Small intestine (tissue), 7 donors: ENCODE results near the gene POLR3GL. TPM values are rescaled to one million over a fixed set of nuclear protein-coding genes. Genes with fewer than 3 reads are reported as not detected.

Experiments
- DNase-seq, 2 donors: peaks; one replicate each; pipeline versions ENCODE4 v3.0.0 to v3.0.0-alpha.2; 2013
- FAIRE-seq: peaks from 2 replicates; lab custom pipeline; 2012; peaks lifted over from hg19 to GRCh38; lab: Jason Lieb, UNC
- H3K27ac ChIP-seq, 3 donors: one replicate each; pipeline ENCODE4 v1.5.1; 2013; ENCODE audit warnings: low read length in 2 of 3, mild to moderate bottlenecking in 2 of 3, control low read depth in 1 of 3, inconsistent platforms in 1 of 3, low read depth in 1 of 3, moderate library complexity in 1 of 3
- H3K27me3 ChIP-seq, 3 donors: one replicate each; pipeline ENCODE4 v1.6.1; 2013; ENCODE audit warnings: low read length in 3 of 3, inconsistent platforms in 1 of 3; ENCODE audit not compliant: control insufficient read depth in 3 of 3, insufficient read depth in 3 of 3
- H3K36me3 ChIP-seq, 3 donors: one replicate each; pipeline ENCODE4 v1.6.1; 2013; ENCODE audit warnings: low read length in 3 of 3, inconsistent platforms in 1 of 3, low read depth in 1 of 3, mild to moderate bottlenecking in 1 of 3, moderate library complexity in 1 of 3; ENCODE audit not compliant: control insufficient read depth in 3 of 3, insufficient read depth in 2 of 3
- H3K4me1 ChIP-seq, 3 donors: one replicate each; pipeline ENCODE4 v1.6.1; 2013; ENCODE audit warnings: low read length in 2 of 3, inconsistent platforms in 1 of 3, low read depth in 1 of 3, mild to moderate bottlenecking in 1 of 3, moderate library complexity in 1 of 3; ENCODE audit not compliant: control insufficient read depth in 3 of 3, insufficient read depth in 2 of 3
- H3K4me3 ChIP-seq, 3 donors: one replicate each; pipeline ENCODE4 v1.5.1; 2013; ENCODE audit warnings: low read length in 3 of 3, control low read depth in 1 of 3, inconsistent platforms in 1 of 3, low read depth in 1 of 3, mild to moderate bottlenecking in 1 of 3, moderate library complexity in 1 of 3
- H3K9me3 ChIP-seq, 2 donors: one replicate each; pipeline ENCODE4 v1.6.1; 2013; ENCODE audit warnings: low read depth in 1 of 2, low read length in 1 of 2; ENCODE audit not compliant: control insufficient read depth in 2 of 2, insufficient read depth in 1 of 2
- WGBS, 3 donors: extraction: QIAGEN DNeasy Blood & Tissue Kit; methylation state at CpG; one replicate each; pipeline ENCODE4 v1.1.7; 2013; 5-methylcytosine and 5-hydroxymethylcytosine counted together
- polyA plus RNA-seq, 4 donors: library from polyadenylated mRNA; stranded (reverse) in 3 of 4; unstranded in 1 of 4; fragments of 200-250 nt in 3 of 4; fragments of 120-200 nt in 1 of 4; gene quantifications; one replicate each; pipeline versions ENCODE4 v1.2.1 to v1.2.3, GENCODE V29; 2013
- donor health status: healthy with polysubstance abuse.
- donor health status: control.
- donor health status: control.
- donor health status: Bipolar disorder and iron deficiency.
- donor health status: healthy.

POLR3GL gene
- polyA plus RNA-seq, 4 donors, result 28.2 to 37.3 (median 33.8) TPM

DNA sequence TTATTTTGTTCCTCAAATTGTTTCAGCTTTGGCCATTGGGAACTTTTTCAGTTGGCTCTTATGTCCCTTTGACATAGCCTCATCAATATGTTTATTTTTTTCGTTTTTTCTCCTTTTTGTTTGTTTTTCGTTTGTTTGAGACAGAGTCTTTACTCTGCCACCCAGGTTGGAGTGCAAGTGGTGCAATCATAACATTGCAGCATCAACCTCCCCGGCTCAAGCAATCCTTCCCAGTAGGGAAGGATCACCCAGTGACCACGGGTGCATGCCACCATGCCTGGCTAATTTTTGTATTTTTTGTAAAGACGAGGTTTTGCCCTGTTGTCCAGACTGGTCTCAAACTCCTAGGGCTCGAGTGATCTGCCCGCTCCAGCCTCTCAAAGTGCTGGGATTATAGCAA, 8.1 kb downstream of the POLR3GL start:
- Histone ChIP-seq H3K9me3 (peaks cover 0 to under 1% of the 10 kb centered on the region in 2 donors), H3K36me3 (no peaks in the 10 kb centered on the region), H3K27me3 (no peaks in the 10 kb centered on the region), H3K4me1 (peaks cover 0 to under 1% (median 0%) of the 10 kb centered on the region in 3 donors), H3K4me3 (no peak overlapping the region), H3K27ac (no peak overlapping the region)
- FAIRE-seq, result no peak
- 79 to 91% (median 86%) methylated on average over 7 of the region's 7 CpGs for WGBS, 3 donors
- DNase-seq, result no peak

DNA sequence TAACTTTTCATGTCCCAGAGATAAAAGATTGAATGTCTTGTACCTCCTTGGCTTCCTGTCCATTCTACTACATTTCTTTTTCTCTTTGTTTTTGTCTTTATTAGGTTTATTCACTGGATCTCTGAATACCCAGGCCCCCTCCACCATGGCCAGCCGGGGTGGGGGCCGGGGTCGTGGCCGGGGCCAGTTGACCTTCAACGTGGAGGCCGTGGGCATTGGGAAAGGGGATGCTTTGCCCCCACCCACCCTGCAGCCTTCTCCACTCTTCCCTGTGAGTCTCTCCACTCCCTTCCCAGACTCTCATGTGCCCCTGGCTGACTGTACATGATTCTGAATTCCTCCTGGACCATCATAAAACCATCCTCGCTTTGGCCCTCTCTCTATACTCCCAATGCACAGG, 10.2 kb downstream of the POLR3GL start:
- H3K27ac ChIP-seq, result no peak overlapping the region
- H3K4me3 ChIP-seq, result no peak overlapping the region
- H3K27me3 ChIP-seq, result no peaks in the 10 kb centered on the region
- H3K9me3 ChIP-seq, result no peaks in the 10 kb centered on the region
- no peaks in the 10 kb centered on the region for H3K36me3 ChIP-seq
- FAIRE-seq (no peak), DNase-seq (no peak)
- H3K4me1 ChIP-seq, result peaks cover 4 to 19% (median 9%) of the 10 kb centered on the region in 3 donors
- 80 to 92% (median 86%) methylated on average over 7 of the region's 7 CpGs for WGBS, 3 donors

DNA sequence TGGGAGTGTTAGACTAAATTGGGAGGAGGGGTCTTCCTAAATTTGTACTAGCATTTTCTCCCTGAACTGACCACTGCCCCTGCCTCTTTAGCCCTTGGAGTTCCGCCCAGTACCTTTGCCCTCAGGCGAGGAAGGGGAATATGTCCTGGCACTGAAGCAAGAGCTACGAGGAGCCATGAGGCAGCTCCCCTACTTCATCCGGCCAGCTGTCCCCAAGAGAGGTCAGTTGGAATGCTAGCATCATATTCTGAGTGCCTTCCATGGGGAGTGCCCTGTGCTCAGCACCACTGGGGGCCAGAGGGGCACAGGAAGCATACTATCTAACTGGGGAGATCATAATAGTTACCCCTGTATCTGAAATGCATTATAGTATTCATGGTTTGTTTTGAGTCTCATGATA, 10.7 kb downstream of the POLR3GL start:
- Histone ChIP-seq H3K4me1 (peaks cover 7 to 24% (median 13%) of the 10 kb centered on the region in 3 donors), H3K36me3 (no peaks in the 10 kb centered on the region), H3K27ac (no peak overlapping the region), H3K4me3 (no peak overlapping the region), H3K27me3 (no peaks in the 10 kb centered on the region), H3K9me3 (no peaks in the 10 kb centered on the region)
- 73 to 80% (median 80%) methylated on average over 4 of the region's 4 CpGs for WGBS, 3 donors
- FAIRE-seq (no peak), DNase-seq (no peak)

DNA sequence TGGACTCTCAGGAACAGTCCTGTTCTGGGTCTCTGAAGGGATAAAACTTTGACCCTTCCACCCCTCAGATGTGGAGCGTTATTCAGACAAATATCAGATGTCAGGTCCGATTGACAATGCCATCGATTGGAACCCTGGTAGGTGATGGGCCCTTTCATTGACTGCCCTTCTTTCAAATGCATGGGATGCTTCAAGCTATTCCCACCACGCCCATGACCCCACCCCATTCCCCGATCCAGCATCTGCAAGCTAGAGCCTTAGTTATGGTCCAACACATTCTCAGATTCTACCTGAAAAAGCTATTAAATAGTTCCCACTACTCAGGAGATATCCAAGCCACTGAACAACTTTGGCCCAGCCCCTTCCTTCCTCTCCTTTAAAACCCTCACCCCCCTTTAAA, 12.5 kb downstream of the POLR3GL start:
- no peak for DNase-seq
- peak overlapping the region in 1 of 3 donors; percentile 98 for H3K27ac ChIP-seq
- H3K27me3 ChIP-seq, result no peaks in the 10 kb centered on the region
- no peaks in the 10 kb centered on the region for H3K9me3 ChIP-seq
- H3K36me3 ChIP-seq, result no peaks in the 10 kb centered on the region
- no peak for FAIRE-seq
- H3K4me1 ChIP-seq, result peaks cover 12 to 30% (median 20%) of the 10 kb centered on the region in 3 donors
- 80 to 83% (median 82%) methylated on average over 5 of the region's 5 CpGs for WGBS, 3 donors
- no peak overlapping the region for H3K4me3 ChIP-seq

DNA sequence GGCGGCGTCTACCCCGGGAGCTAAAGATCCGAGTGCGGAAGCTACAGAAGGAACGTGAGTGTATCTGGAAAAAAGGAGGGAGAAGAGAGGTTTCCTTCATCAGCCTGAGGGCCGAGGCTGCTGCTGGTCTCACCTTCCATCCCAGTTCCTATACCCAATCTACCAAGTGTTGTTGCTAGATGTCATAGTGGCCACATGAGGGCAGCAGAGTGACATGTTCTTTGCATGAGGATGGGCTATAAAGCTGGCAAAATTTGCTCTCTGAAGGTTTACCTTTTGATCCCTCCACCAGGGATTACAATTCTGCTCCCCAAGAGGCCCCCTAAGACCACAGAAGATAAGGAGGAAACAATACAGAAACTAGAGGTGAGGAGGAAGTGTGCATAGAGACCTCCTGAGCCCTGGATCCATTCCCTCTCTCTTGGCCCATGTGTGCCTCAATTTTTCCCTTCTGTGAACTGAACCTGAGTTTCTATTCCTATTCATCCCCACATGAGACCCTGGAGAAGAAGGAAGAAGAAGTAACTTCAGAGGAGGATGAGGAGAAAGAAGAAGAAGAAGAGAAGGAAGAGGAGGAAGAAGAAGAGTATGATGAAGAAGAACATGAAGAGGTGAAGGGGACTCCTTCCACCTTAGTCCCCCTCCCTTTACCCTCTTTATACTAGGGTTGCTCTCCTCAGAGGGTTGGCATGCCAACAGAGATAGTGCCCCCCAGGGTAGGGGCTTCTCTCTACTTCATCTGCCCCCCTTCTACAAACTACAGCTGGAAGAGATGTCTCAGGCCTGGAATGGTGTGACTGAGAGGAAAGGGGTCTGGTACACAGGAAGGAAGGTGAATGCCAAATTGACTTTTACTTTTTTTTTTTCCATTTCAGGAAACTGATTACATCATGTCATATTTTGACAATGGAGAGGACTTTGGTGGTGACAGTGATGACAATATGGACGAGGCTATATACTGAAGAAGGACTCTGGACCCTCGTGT, 13.3 kb downstream of the POLR3GL start:
- DNase-seq (peak; percentile 88 to 91), FAIRE-seq (no peak)
- H3K27ac ChIP-seq, result peak overlapping the region; percentile 92 to 98 (median 94)
- peaks cover 15 to 30% (median 24%) of the 10 kb centered on the region in 3 donors for H3K4me1 ChIP-seq
- 14 to 18% (median 16%) methylated on average over 9 of the region's 9 CpGs for WGBS, 3 donors
- no peaks in the 10 kb centered on the region for H3K27me3 ChIP-seq
- no peaks in the 10 kb centered on the region for H3K9me3 ChIP-seq
- no peak overlapping the region for H3K4me3 ChIP-seq
- H3K36me3 ChIP-seq, result no peaks in the 10 kb centered on the region

DNA sequence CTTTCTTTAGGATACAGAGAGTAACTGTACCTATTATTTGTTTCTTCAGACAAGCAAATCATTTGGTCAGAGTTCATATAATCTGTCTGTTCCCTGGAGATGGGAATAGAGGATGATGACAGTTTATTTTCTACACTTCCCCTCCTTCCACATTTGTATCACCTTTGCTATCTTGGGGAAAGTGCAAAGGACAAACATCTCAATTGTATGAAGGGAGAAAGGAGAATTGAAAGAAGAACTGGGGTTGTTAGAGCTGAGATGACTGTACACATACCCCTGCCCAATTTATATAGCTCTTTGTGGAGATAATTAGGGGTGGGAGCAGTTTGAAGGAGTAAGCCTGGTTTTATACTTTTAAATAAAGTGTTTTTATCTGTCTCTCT, 14.0 kb downstream of the POLR3GL start:
- DNase-seq (peak in 1 of 2 donors; percentile 61), FAIRE-seq (no peak)
- Histone ChIP-seq H3K4me1 (peaks cover 17 to 33% (median 29%) of the 10 kb centered on the region in 3 donors), H3K27me3 (no peaks in the 10 kb centered on the region), H3K4me3 (no peak overlapping the region), H3K36me3 (no peaks in the 10 kb centered on the region), H3K27ac (peak overlapping the region; percentile 92 to 98 (median 94)), H3K9me3 (no peaks in the 10 kb centered on the region)

DNA sequence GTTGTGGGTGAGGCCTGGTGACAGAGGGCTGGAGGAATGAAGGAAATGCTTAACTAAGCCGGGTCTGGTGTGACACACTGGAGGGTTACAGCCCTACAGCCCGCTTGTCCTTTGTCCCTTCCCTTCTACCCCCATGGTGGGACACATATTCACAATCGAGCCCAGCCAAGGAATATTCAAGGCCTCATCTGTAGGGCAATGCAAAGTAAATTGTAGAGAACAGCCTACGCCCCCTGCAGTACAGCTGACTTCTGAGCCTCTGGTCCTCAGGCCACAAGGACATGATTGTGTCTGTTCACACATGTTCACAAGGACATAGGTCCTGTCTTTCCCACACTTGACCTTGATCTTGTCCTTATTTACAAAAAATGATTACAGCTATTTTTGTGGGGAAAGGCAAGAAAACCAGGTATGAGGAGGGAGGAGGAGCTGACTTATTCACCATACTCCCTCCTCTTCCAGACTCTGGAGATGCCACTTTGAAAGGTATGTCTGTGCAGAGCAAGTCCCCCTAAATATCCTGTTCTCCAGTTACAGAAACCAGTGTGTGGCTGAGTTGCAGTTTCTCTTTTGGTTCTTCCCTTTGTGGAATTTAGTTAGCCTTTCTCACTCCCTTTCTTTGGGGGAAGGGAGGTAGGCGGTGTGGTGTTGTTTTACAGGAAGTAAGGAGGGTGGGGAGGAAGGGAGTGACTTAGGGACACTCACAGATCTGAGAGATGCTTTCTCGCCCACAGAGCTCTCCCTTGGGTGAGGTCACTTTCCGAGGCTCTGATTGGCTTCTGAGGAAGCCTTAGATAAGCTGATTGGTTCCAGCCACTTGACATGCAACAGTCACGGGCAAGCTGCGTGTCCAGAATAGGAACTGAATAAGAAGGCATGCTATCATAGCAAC, 14.6 kb downstream of the POLR3GL start:
- H3K36me3 ChIP-seq, result no peaks in the 10 kb centered on the region
- H3K4me3 ChIP-seq, result peak overlapping the region in 1 of 3 donors; percentile 3
- FAIRE-seq, result no peak
- DNase-seq, result peak; percentile 97 to 99
- WGBS, 3 donors, result 1 to 7% (median 3%) methylated on average over 9 of the region's 9 CpGs
- no peaks in the 10 kb centered on the region for H3K9me3 ChIP-seq
- peaks cover 18 to 33% (median 29%) of the 10 kb centered on the region in 3 donors for H3K4me1 ChIP-seq
- peak overlapping the region; percentile 92 to 98 (median 94) for H3K27ac ChIP-seq
- H3K27me3 ChIP-seq, result no peaks in the 10 kb centered on the region
